ENCODE data around the gene PRR35.

The PRR35 gene

GRCh38 chr16:527015-527903 is 32.9 kb upstream of the PRR35 start, which contains the start of gene CAPN15:
Gene CAPN15, plus strand, starts transcription at chr16:527712. Its CDS starts 19,127 bp downstream, at chr16:546839.
- DNase-seq (ENCODE audit: extremely low read depth in 1 of 2, low read depth in 1 of 2) = peak; percentile 52 to 75

- DNase-seq (ENCODE audit: extremely low read depth in 1 of 2, low read depth in 1 of 2) = no peak
These were observed 31.8 kb upstream of the PRR35 start for GRCh38 chr16:528111-529011.

GRCh38 chr16:529012-529575 is 31.1 kb upstream of the PRR35 start:
- DNase-seq (ENCODE audit: extremely low read depth in 1 of 2, low read depth in 1 of 2) = no peak

- no peak for DNase-seq (ENCODE audit: extremely low read depth in 1 of 2, low read depth in 1 of 2)
These were observed 29.9 kb upstream of the PRR35 start for GRCh38 chr16:530111-530817.

- DNase-seq (ENCODE audit: extremely low read depth in 1 of 2, low read depth in 1 of 2) = no peak
These were observed 28.6 kb upstream of the PRR35 start for GRCh38 chr16:531494-532125.

GRCh38 chr16:533391-534123 is 26.6 kb upstream of the PRR35 start:
- no peak for DNase-seq (ENCODE audit: extremely low read depth in 1 of 2, low read depth in 1 of 2)

GRCh38 chr16:534135-534534 is 26.1 kb upstream of the PRR35 start:
- no peak for DNase-seq (ENCODE audit: extremely low read depth in 1 of 2, low read depth in 1 of 2)

- no peak for DNase-seq (ENCODE audit: extremely low read depth in 1 of 2, low read depth in 1 of 2)
These were observed 25.2 kb upstream of the PRR35 start for GRCh38 chr16:534856-535445.

- no peak for DNase-seq (ENCODE audit: extremely low read depth in 1 of 2, low read depth in 1 of 2)
These were observed 24.5 kb upstream of the PRR35 start for GRCh38 chr16:535446-536405.

GRCh38 chr16:536746-537145 is 23.4 kb upstream of the PRR35 start:
- no peak for DNase-seq (ENCODE audit: extremely low read depth in 1 of 2, low read depth in 1 of 2)

- no peak for DNase-seq (ENCODE audit: extremely low read depth in 1 of 2, low read depth in 1 of 2)
These were observed 22.5 kb upstream of the PRR35 start for GRCh38 chr16:537415-538335.

- no peak for DNase-seq (ENCODE audit: extremely low read depth in 1 of 2, low read depth in 1 of 2)
These were observed 20.2 kb upstream of the PRR35 start for GRCh38 chr16:539901-540530.

GRCh38 chr16:540645-541340 is 19.4 kb upstream of the PRR35 start:
- no peak for DNase-seq (ENCODE audit: extremely low read depth in 1 of 2, low read depth in 1 of 2)

- DNase-seq (ENCODE audit: extremely low read depth in 1 of 2, low read depth in 1 of 2) = no peak
These were observed 16.7 kb upstream of the PRR35 start for GRCh38 chr16:543301-544164.

- no peak for DNase-seq (ENCODE audit: extremely low read depth in 1 of 2, low read depth in 1 of 2)
These were observed 15.7 kb upstream of the PRR35 start for GRCh38 chr16:544517-544916.

Measured in activated CD8-positive, alpha-beta memory T cell treated with anti-CD3 and anti-CD28 coated beads for 1 hour (primary cell).